GM23338 (cell line): Measurements from ENCODE around the gene MCTP1. TPM values are rescaled to one million over a fixed set of nuclear protein-coding genes. Genes with fewer than 3 reads are reported as not detected.

Experiments used
- ATAC-seq: fragments of 200-7000 bp; cut with Tn5 transposase; 3 replicates; pipeline ENCODE4 v1.9.1; 2020
- DNase-seq: peaks from one replicate; pipeline ENCODE4 v3.0.0-alpha.2; 2015; ENCODE audit warnings: low spot score
- H2AFZ ChIP-seq: fragments of 200-600 bp; sonication (generic); 2 replicates; pipeline ENCODE4 v1.8.0; 2016; ENCODE audit warnings: antibody characterized with exemption, mild to moderate bottlenecking, moderate library complexity
- H3F3A ChIP-seq: fragments of 200-600 bp; sonication (generic); replicated peaks from 2 replicates; pipeline ENCODE4 v1.8.0; 2017; ENCODE audit warnings: antibody characterized with exemption, mixed run types, low read depth
- H3K27ac ChIP-seq: fragments of 200-600 bp; sonication (generic); 2 replicates; pipeline ENCODE4 v1.6.1; 2016; ENCODE audit warnings: low read depth
- H3K27me3 ChIP-seq: fragments of 200-600 bp; sonication (generic); 2 replicates; pipeline ENCODE4 v1.8.0; 2016; ENCODE audit warnings: mild to moderate bottlenecking, mixed run types, moderate library complexity; ENCODE audit not compliant: insufficient read depth
- H3K36me3 ChIP-seq: fragments of 200-600 bp; sonication (generic); 2 replicates; pipeline ENCODE4 v1.8.0; 2016; ENCODE audit warnings: mild to moderate bottlenecking; ENCODE audit not compliant: insufficient read depth
- H3K4me1 ChIP-seq: fragments of 200-600 bp; sonication (generic); 2 replicates; pipeline ENCODE4 v1.8.0; 2016; ENCODE audit warnings: mild to moderate bottlenecking, moderate library complexity; ENCODE audit not compliant: insufficient read depth
- H3K4me2 ChIP-seq: fragments of 200-600 bp; sonication (generic); 2 replicates; pipeline ENCODE4 v1.7.1; 2017; ENCODE audit warnings: mixed run types
- H3K4me3 ChIP-seq: fragments of 200-600 bp; sonication (generic); 2 replicates; pipeline ENCODE4 v1.6.1; 2016; ENCODE audit warnings: mixed run types
- H3K79me2 ChIP-seq: fragments of 200-600 bp; sonication (generic); replicated peaks from 2 replicates; pipeline ENCODE4 v1.8.0; 2017; ENCODE audit warnings: mild to moderate bottlenecking; ENCODE audit not compliant: insufficient read depth
- H3K9me2 ChIP-seq: fragments of 200-600 bp; sonication (generic); 2 replicates; pipeline ENCODE4 v1.8.0; 2017; ENCODE audit not compliant: insufficient read depth
- H4K20me1 ChIP-seq: fragments of 200-600 bp; sonication (generic); replicated peaks from 2 replicates; pipeline ENCODE4 v1.8.0; 2017; ENCODE audit warnings: mild to moderate bottlenecking; ENCODE audit not compliant: insufficient read depth
- H3K27ac Mint-ChIP-seq: 2 replicates; pipeline ENCODE4 v1.8.0; 2020; ENCODE audit warnings: inconsistent platforms, mild to moderate bottlenecking, moderate library complexity, mixed read lengths
- H3K27me3 Mint-ChIP-seq: 3 replicates; pipeline ENCODE4 v1.8.0; 2022; ENCODE audit warnings: low read depth, mild to moderate bottlenecking, moderate library complexity, mixed read lengths, inconsistent platforms; ENCODE audit not compliant: insufficient read depth, poor library complexity
- H3K36me3 Mint-ChIP-seq: 3 replicates; pipeline ENCODE4 v1.8.0; 2021; ENCODE audit warnings: low read depth, mild to moderate bottlenecking, inconsistent platforms, moderate library complexity, mixed read lengths
- H3K4me1 Mint-ChIP-seq: 3 replicates; pipeline ENCODE4 v1.8.0; 2020; ENCODE audit warnings: mild to moderate bottlenecking, inconsistent platforms, mixed read lengths
- H3K4me3 Mint-ChIP-seq: 3 replicates; pipeline ENCODE4 v1.8.0; 2021; ENCODE audit warnings: moderate library complexity, mild to moderate bottlenecking, inconsistent platforms, mixed read lengths
- H3K9me3 Mint-ChIP-seq: 3 replicates; pipeline ENCODE4 v1.8.0; 2020; ENCODE audit warnings: moderate library complexity, mild to moderate bottlenecking, inconsistent platforms, mixed read lengths
- CREB1 ChIP-seq: fragments of 250-450 bp; sonication (Bioruptor Pico); IDR thresholded peaks from 2 replicates; pipeline ENCODE4 v1.5.0; 2020; ENCODE audit warnings: low read depth, mild to moderate bottlenecking, moderate library complexity
- EZH2 ChIP-seq: fragments of 200-600 bp; sonication (generic); IDR thresholded peaks from one replicate; pipeline ENCODE4 v1.8.0; 2017; ENCODE audit warnings: antibody characterized with exemption, mild to moderate bottlenecking, low read depth; ENCODE audit not compliant: unreplicated experiment
- EZH2phosphoT487 ChIP-seq: fragments of 200-600 bp; sonication (generic); IDR thresholded peaks from one replicate; pipeline ENCODE4 v1.8.1; 2018; ENCODE audit warnings: antibody characterized with exemption; ENCODE audit not compliant: unreplicated experiment
- JUNB ChIP-seq: IDR thresholded peaks from one replicate; pipeline ENCODE4 v1.6.1; 2016; ENCODE audit warnings: antibody characterized with exemption; ENCODE audit not compliant: unreplicated experiment
- NANOG ChIP-seq: IDR thresholded peaks from 2 replicates; pipeline ENCODE4 v1.6.1; 2016; ENCODE audit warnings: antibody characterized with exemption, borderline replicate concordance
- POLR2AphosphoS5 ChIP-seq: IDR thresholded peaks from 2 replicates; pipeline ENCODE4 v1.6.1; 2016; ENCODE audit warnings: antibody characterized with exemption, low read depth
- STAT1 ChIP-seq: IDR thresholded peaks from one replicate; pipeline ENCODE4 v1.6.1; 2016; ENCODE audit warnings: antibody characterized with exemption; ENCODE audit not compliant: unreplicated experiment
- ZNF114 ChIP-seq: fragments of 250-450 bp; sonication (Bioruptor Pico); IDR thresholded peaks from 2 replicates; pipeline ENCODE4 v1.5.0; 2020; ENCODE audit warnings: mild to moderate bottlenecking, moderate library complexity
- ZNF331 ChIP-seq: fragments of 250-450 bp; sonication (Bioruptor Pico); IDR thresholded peaks from 2 replicates; pipeline ENCODE4 v1.5.0; 2020; ENCODE audit warnings: low read depth, mild to moderate bottlenecking, moderate library complexity
- polyA plus RNA-seq: library from polyadenylated mRNA; unstranded; fragments of >200 nt; fragmentation: Nextera tagmentation; extraction: Ambion mirVana; gene quantifications from 2 replicates; pipeline ENCODE4 v1.2.1, GENCODE V29; 2016
- total RNA-seq: library from RNA; depleted of rRNA; stranded (reverse); fragments of >200 nt; shearing (Covaris generic); gene quantifications from 2 replicates; pipeline ENCODE4 v1.2.3, GENCODE V29; 2014
- TF ChIP-seq, protein P1 (sequence below): IDR thresholded peaks from 2 replicates; pipeline ENCODE4 v1.6.1; 2016; ENCODE audit warnings: antibody characterized with exemption
- TF ChIP-seq, protein P2 (sequence below), 2 experiments: fragments of 200-600 bp in 1 of 2; sonication (generic) in 1 of 2; conservative IDR thresholded peaks; 2 replicates each; pipeline versions ENCODE4 v1.5.1 to v1.6.1; 2016 to 2017; ENCODE audit warnings: antibody characterized with exemption in 2 of 2, low read depth in 2 of 2, mild to moderate bottlenecking in 2 of 2, moderate library complexity in 1 of 2
- TF ChIP-seq, protein P3 (sequence below): fragments of 250-450 bp; sonication (Bioruptor Pico); IDR thresholded peaks from 2 replicates; pipeline ENCODE4 v1.5.0; 2020; ENCODE audit warnings: mild to moderate bottlenecking, moderate library complexity
- TF ChIP-seq, protein P4 (sequence below): IDR thresholded peaks from one replicate; pipeline ENCODE4 v1.6.1; 2018; ENCODE audit warnings: antibody characterized with exemption; ENCODE audit not compliant: unreplicated experiment

Gene MCTP1
- total and polyA plus RNA-seq, 2 experiments from 2014 or later = 3.7 to 4.2 TPM

DNA sequence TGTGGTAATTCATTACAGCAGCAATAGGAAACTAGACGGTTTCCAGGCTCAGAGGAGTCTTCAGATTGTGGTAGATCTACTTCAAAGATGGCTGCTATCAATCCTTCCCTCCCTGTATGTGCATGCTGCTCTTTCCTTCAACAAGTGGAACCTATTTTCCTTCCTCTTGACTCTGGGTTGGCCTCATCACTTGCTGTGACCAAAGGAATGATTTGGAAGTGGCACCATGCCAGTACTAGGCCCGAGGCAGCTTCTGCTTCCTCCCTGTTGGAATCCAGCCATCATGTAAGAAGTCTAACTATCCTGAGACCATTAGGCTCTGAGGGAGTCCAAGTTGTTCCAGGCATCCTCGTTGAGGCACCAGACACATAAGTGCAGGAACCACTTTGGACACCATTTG is 46.5 kb upstream of the MCTP1 start:
- Histone ChIP-seq H3K9me2 (peaks cover 20% of the 10 kb centered on the region; the same call in 1 of the 2 replicates), H2AFZ (no peak overlapping the region), H3K4me2 (no peak overlapping the region), H3K36me3 (no peaks in the 10 kb centered on the region; the same call in 1 of the 2 replicates), H3F3A (no peaks in the 10 kb centered on the region), H3K4me3 (no peak overlapping the region), H4K20me1 (no peaks in the 10 kb centered on the region), H3K27ac (no peak overlapping the region), H3K79me2 (no peaks in the 10 kb centered on the region), H3K27me3 (no peaks in the 10 kb centered on the region), H3K4me1 (no peaks in the 10 kb centered on the region)
- Mint-ChIP-seq H3K4me3 (no peak overlapping the region), H3K4me1 (peaks cover 6% of the 10 kb centered on the region; the same call in 2 of the 3 replicates), H3K27me3 (peaks cover 2% of the 10 kb centered on the region), H3K9me3 (no peaks in the 10 kb centered on the region; the same call in 1 of the 3 replicates), H3K27ac (no peak overlapping the region), H3K36me3 (no peaks in the 10 kb centered on the region; the same call in 2 of the 3 replicates)
- no peak for TF ChIP-seq POLR2AphosphoS5
- no peak for TF ChIP-seq JUNB
- TF ChIP-seq ZNF114 (CRISPR knock-in tag) = no peak
- TF ChIP-seq EZH2 = no peak
- TF ChIP-seq, protein P1, sequence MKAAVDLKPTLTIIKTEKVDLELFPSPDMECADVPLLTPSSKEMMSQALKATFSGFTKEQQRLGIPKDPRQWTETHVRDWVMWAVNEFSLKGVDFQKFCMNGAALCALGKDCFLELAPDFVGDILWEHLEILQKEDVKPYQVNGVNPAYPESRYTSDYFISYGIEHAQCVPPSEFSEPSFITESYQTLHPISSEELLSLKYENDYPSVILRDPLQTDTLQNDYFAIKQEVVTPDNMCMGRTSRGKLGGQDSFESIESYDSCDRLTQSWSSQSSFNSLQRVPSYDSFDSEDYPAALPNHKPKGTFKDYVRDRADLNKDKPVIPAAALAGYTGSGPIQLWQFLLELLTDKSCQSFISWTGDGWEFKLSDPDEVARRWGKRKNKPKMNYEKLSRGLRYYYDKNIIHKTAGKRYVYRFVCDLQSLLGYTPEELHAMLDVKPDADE = no peak
- TF ChIP-seq, protein P2, sequence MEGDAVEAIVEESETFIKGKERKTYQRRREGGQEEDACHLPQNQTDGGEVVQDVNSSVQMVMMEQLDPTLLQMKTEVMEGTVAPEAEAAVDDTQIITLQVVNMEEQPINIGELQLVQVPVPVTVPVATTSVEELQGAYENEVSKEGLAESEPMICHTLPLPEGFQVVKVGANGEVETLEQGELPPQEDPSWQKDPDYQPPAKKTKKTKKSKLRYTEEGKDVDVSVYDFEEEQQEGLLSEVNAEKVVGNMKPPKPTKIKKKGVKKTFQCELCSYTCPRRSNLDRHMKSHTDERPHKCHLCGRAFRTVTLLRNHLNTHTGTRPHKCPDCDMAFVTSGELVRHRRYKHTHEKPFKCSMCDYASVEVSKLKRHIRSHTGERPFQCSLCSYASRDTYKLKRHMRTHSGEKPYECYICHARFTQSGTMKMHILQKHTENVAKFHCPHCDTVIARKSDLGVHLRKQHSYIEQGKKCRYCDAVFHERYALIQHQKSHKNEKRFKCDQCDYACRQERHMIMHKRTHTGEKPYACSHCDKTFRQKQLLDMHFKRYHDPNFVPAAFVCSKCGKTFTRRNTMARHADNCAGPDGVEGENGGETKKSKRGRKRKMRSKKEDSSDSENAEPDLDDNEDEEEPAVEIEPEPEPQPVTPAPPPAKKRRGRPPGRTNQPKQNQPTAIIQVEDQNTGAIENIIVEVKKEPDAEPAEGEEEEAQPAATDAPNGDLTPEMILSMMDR (conservative IDR thresholded peaks at IDR 0.05; ENCODE audit: low read depth in 2 of 2) = no peak
- no peak for TF ChIP-seq STAT1
- no peak for TF ChIP-seq EZH2phosphoT487
- TF ChIP-seq CREB1 (CRISPR knock-in tag) = no peak
- no peak for TF ChIP-seq NANOG
- TF ChIP-seq, protein P3, sequence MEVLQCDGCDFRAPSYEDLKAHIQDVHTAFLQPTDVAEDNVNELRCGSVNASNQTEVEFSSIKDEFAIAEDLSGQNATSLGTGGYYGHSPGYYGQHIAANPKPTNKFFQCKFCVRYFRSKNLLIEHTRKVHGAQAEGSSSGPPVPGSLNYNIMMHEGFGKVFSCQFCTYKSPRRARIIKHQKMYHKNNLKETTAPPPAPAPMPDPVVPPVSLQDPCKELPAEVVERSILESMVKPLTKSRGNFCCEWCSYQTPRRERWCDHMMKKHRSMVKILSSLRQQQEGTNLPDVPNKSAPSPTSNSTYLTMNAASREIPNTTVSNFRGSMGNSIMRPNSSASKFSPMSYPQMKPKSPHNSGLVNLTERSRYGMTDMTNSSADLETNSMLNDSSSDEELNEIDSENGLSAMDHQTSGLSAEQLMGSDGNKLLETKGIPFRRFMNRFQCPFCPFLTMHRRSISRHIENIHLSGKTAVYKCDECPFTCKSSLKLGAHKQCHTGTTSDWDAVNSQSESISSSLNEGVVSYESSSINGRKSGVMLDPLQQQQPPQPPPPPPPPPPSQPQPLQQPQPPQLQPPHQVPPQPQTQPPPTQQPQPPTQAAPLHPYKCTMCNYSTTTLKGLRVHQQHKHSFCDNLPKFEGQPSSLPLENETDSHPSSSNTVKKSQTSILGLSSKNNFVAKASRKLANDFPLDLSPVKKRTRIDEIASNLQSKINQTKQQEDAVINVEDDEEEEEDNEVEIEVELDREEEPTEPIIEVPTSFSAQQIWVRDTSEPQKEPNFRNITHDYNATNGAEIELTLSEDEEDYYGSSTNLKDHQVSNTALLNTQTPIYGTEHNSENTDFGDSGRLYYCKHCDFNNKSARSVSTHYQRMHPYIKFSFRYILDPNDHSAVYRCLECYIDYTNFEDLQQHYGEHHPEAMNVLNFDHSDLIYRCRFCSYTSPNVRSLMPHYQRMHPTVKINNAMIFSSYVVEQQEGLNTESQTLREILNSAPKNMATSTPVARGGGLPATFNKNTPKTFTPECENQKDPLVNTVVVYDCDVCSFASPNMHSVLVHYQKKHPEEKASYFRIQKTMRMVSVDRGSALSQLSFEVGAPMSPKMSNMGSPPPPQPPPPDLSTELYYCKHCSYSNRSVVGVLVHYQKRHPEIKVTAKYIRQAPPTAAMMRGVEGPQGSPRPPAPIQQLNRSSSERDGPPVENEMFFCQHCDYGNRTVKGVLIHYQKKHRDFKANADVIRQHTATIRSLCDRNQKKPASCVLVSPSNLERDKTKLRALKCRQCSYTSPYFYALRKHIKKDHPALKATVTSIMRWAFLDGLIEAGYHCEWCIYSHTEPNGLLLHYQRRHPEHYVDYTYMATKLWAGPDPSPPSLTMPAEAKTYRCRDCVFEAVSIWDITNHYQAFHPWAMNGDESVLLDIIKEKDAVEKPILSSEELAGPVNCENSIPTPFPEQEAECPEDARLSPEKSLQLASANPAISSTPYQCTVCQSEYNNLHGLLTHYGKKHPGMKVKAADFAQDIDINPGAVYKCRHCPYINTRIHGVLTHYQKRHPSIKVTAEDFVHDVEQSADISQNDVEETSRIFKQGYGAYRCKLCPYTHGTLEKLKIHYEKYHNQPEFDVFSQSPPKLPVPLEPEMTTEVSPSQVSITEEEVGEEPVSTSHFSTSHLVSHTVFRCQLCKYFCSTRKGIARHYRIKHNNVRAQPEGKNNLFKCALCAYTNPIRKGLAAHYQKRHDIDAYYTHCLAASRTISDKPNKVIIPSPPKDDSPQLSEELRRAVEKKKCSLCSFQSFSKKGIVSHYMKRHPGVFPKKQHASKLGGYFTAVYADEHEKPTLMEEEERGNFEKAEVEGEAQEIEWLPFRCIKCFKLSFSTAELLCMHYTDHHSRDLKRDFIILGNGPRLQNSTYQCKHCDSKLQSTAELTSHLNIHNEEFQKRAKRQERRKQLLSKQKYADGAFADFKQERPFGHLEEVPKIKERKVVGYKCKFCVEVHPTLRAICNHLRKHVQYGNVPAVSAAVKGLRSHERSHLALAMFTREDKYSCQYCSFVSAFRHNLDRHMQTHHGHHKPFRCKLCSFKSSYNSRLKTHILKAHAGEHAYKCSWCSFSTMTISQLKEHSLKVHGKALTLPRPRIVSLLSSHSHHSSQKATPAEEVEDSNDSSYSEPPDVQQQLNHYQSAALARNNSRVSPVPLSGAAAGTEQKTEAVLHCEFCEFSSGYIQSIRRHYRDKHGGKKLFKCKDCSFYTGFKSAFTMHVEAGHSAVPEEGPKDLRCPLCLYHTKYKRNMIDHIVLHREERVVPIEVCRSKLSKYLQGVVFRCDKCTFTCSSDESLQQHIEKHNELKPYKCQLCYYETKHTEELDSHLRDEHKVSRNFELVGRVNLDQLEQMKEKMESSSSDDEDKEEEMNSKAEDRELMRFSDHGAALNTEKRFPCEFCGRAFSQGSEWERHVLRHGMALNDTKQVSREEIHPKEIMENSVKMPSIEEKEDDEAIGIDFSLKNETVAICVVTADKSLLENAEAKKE (CRISPR knock-in tag) = no peak
- TF ChIP-seq ZNF331 (CRISPR knock-in tag) = no peak
- TF ChIP-seq, protein P4, sequence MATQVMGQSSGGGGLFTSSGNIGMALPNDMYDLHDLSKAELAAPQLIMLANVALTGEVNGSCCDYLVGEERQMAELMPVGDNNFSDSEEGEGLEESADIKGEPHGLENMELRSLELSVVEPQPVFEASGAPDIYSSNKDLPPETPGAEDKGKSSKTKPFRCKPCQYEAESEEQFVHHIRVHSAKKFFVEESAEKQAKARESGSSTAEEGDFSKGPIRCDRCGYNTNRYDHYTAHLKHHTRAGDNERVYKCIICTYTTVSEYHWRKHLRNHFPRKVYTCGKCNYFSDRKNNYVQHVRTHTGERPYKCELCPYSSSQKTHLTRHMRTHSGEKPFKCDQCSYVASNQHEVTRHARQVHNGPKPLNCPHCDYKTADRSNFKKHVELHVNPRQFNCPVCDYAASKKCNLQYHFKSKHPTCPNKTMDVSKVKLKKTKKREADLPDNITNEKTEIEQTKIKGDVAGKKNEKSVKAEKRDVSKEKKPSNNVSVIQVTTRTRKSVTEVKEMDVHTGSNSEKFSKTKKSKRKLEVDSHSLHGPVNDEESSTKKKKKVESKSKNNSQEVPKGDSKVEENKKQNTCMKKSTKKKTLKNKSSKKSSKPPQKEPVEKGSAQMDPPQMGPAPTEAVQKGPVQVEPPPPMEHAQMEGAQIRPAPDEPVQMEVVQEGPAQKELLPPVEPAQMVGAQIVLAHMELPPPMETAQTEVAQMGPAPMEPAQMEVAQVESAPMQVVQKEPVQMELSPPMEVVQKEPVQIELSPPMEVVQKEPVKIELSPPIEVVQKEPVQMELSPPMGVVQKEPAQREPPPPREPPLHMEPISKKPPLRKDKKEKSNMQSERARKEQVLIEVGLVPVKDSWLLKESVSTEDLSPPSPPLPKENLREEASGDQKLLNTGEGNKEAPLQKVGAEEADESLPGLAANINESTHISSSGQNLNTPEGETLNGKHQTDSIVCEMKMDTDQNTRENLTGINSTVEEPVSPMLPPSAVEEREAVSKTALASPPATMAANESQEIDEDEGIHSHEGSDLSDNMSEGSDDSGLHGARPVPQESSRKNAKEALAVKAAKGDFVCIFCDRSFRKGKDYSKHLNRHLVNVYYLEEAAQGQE = no peak
- no peak for DNase-seq
- ATAC-seq = no peak
